GM12878 (cell line): Measurements from ENCODE around the gene AP1B1. TPM values are rescaled to one million over a fixed set of nuclear protein-coding genes. Genes with fewer than 3 reads are reported as not detected.

Experiments used
- ATAC-seq: fragments of 200-7000 bp; cut with Tn5 transposase; 3 replicates; pipeline ENCODE4 v1.9.1; 2020; ENCODE audit warnings: mild to moderate bottlenecking, moderate library complexity
- BruUV-seq: library from RNA; stranded (reverse); fragments of 400-500 nt; replicated peaks from 2 replicates; lab custom pipeline; 2021; lab: Mats Ljungman, UMichigan
- CTCF ChIA-PET: fragments of 300-600 bp; sonication (Branson Sonifier 250); formaldehyde crosslinking; extraction: SDS; loops from one replicate; lab custom pipeline; 2021; ENCODE audit warnings: inconsistent platforms; lab: Yijun Ruan, JAX
- POLR2A ChIA-PET: fragments of 350-600 bp; formaldehyde crosslinking; extraction: SDS; loops from one replicate; lab custom pipeline; 2021; ENCODE audit warnings: inconsistent platforms; lab: Charles Lee
- RAD21 ChIA-PET: fragments of 300-600 bp; sonication (Branson Sonifier 250); formaldehyde crosslinking; loops from one replicate; lab custom pipeline; 2023; ENCODE audit warnings: antibody characterized with exemption; ENCODE audit not compliant: unreplicated experiment; lab: Charles Lee
- SMC1A ChIA-PET: fragments of 300-600 bp; sonication (Branson Sonifier 250); formaldehyde crosslinking; loops from one replicate; lab custom pipeline; 2023; ENCODE audit not compliant: unreplicated experiment, uncharacterized antibody; lab: Charles Lee
- DNase-seq: peaks from one replicate; pipeline ENCODE4 v3.0.0-alpha.2; 2011; ENCODE audit warnings: low read depth, low spot score
- FAIRE-seq: peaks from 3 replicates; lab custom pipeline; 2011; peaks lifted over from hg19 to GRCh38; lab: Jason Lieb, UNC
- H2AFZ ChIP-seq: 2 replicates; pipeline ENCODE4 v1.6.0; 2011; ENCODE audit warnings: low read depth, low read length, control low read depth; ENCODE audit not compliant: control insufficient read depth
- H3K27ac ChIP-seq: 2 replicates; pipeline ENCODE4 v1.5.1; 2011; ENCODE audit warnings: control low read depth; ENCODE audit not compliant: control insufficient read depth, insufficient read depth
- H3K27me3 ChIP-seq, 2 experiments: replicated peaks in 1 of 2; 2 replicates each; pipeline versions ENCODE4 v1.6.0 to v1.6.1; 2011; ENCODE audit warnings: low read length in 1 of 2; ENCODE audit not compliant: control insufficient read depth in 2 of 2, insufficient read depth in 2 of 2
- H3K36me3 ChIP-seq, 2 experiments: 2 replicates each; pipeline ENCODE4 v1.5.1; 2011; ENCODE audit warnings: low read length in 1 of 2; ENCODE audit not compliant: control insufficient read depth in 2 of 2, insufficient read depth in 2 of 2
- H3K4me1 ChIP-seq: 2 replicates; pipeline ENCODE4 v1.6.1; 2011; ENCODE audit warnings: mild to moderate bottlenecking, low read length, moderate library complexity, mixed read lengths; ENCODE audit not compliant: control insufficient read depth, insufficient read depth
- H3K4me2 ChIP-seq: 2 replicates; pipeline ENCODE4 v1.6.0; 2011; ENCODE audit warnings: control low read depth; ENCODE audit not compliant: control insufficient read depth, insufficient read depth
- H3K4me3 ChIP-seq: fragments of 200-600 bp; sonication (generic); 2 replicates; pipeline ENCODE4 v1.5.1; 2016
- H3K79me2 ChIP-seq: 2 replicates; pipeline ENCODE4 v1.6.0; 2011; ENCODE audit warnings: low read length; ENCODE audit not compliant: control insufficient read depth, insufficient read depth
- H3K9ac ChIP-seq: 2 replicates; pipeline ENCODE4 v1.8.0; 2011; ENCODE audit warnings: low read length, control low read depth, mixed read lengths; ENCODE audit not compliant: control insufficient read depth, insufficient read depth
- H3K9me3 ChIP-seq: replicated peaks from 3 replicates; pipeline ENCODE4 v1.5.1; 2011; ENCODE audit warnings: mild to moderate bottlenecking, low read length; ENCODE audit not compliant: control insufficient read depth, insufficient read depth
- H4K20me1 ChIP-seq: 2 replicates; pipeline ENCODE4 v1.6.0; 2011; ENCODE audit not compliant: control insufficient read depth, insufficient read depth
- CBX5 ChIP-seq: sonication (generic); IDR thresholded peaks from 2 replicates; pipeline ENCODE4 v1.6.1; 2016; ENCODE audit warnings: low read depth, moderate library complexity, mild to moderate bottlenecking, inconsistent platforms
- EP300 ChIP-seq, 2 experiments: fragments of 150-350 bp in 1 of 2; IDR thresholded peaks; 2 replicates each; pipeline ENCODE4 v1.6.1; 2011 to 2012; ENCODE audit warnings: low read depth in 2 of 2, low read length in 2 of 2, borderline replicate concordance in 1 of 2, improper control_type of control experiment in 1 of 2, inconsistent platforms in 1 of 2; ENCODE audit not compliant: control insufficient read depth in 1 of 2
- ESRRA ChIP-seq: IDR thresholded peaks from 2 replicates; pipeline ENCODE4 v1.6.1; 2012; ENCODE audit warnings: mild to moderate bottlenecking, low read length, improper control_type of control experiment
- EZH2 ChIP-seq: IDR thresholded peaks from 2 replicates; pipeline ENCODE4 v1.6.1; 2012; ENCODE audit warnings: low read depth, mild to moderate bottlenecking, control low read depth, inconsistent platforms, low read length, borderline replicate concordance; ENCODE audit not compliant: control insufficient read depth
- NFIC ChIP-seq: IDR thresholded peaks from 2 replicates; pipeline ENCODE4 v1.6.1; 2012; ENCODE audit warnings: low read depth, mild to moderate bottlenecking, inconsistent platforms, low read length, moderate library complexity
- PAX5 ChIP-seq: IDR thresholded peaks from 2 replicates; pipeline ENCODE4 v1.6.1; 2011; ENCODE audit warnings: low read depth, low read length, borderline replicate concordance
- RAD21 ChIP-seq: IDR thresholded peaks from 2 replicates; pipeline ENCODE4 v1.6.1; 2011; ENCODE audit warnings: mild to moderate bottlenecking, low read depth, low read length, moderate library complexity; ENCODE audit not compliant: insufficient read depth
- TAF1 ChIP-seq: IDR thresholded peaks from 2 replicates; pipeline ENCODE4 v1.6.1; 2011; ENCODE audit warnings: mild to moderate bottlenecking, low read depth, low read length, borderline replicate concordance
- TCF12 ChIP-seq: IDR thresholded peaks from 2 replicates; pipeline ENCODE4 v1.6.1; 2011; ENCODE audit warnings: low read depth, mild to moderate bottlenecking, low read length
- YBX1 ChIP-seq: fragments of 450-650 bp; IDR thresholded peaks from 2 replicates; pipeline ENCODE4 v1.6.1; 2016; ENCODE audit warnings: antibody characterized with exemption
- ZBTB33 ChIP-seq: fragments of 450-650 bp; IDR thresholded peaks from 2 replicates; pipeline ENCODE4 v1.6.1; 2017; ENCODE audit warnings: mild to moderate bottlenecking
- ZNF592 ChIP-seq: fragments of 450-650 bp; IDR thresholded peaks from 2 replicates; pipeline ENCODE4 v1.6.1; 2017; ENCODE audit warnings: mild to moderate bottlenecking, moderate library complexity
- WGBS: methylation state at CpG from one replicate; pipeline ENCODE4 v1.1.6; 2016; ENCODE audit warnings: low lambda C conversion rate; ENCODE audit not compliant: insufficient replicate concordance, insufficient coverage; ENCODE audit errors: missing lambda C conversion rate; 5-methylcytosine and 5-hydroxymethylcytosine counted together
- in situ Hi-C: fragments of 300-500 bp; cut with MboI; formaldehyde crosslinking; loops from 9 replicates; pipeline ENCODE4 v1.14.3; 2018; ENCODE audit warnings: mixed read lengths
- intact Hi-C: fragments of 100-400 bp; cut with micrococcal nuclease; formaldehyde crosslinking; loops from one replicate; pipeline ENCODE4 v1.14.2; 2022; ENCODE audit not compliant: unreplicated experiment
- polyA plus RNA-seq, 11 experiments: library from polyadenylated mRNA; depleted of rRNA in 4 of 11; unstranded in 6 of 11; stranded (reverse) in 5 of 11; fragments of >200 nt; fragmentation: Nextera tagmentation in 4 of 11; fragmentation: Illumina TruSeq in 1 of 11; extraction: Ambion mirVana in 4 of 11; extraction: Trizol in 1 of 11; gene quantifications; 1 replicate in 1 of 11; 2 replicates in 10 of 11; pipeline versions ENCODE4 v1.2.1 to v1.2.3, GENCODE V29; 2011 to 2016; ENCODE audit warnings: inconsistent platforms in 2 of 11, missing spikeins in 2 of 11, low read depth in 1 of 11
- total RNA-seq, 4 experiments: library from RNA; depleted of rRNA in 3 of 4; stranded (reverse); fragments of >200 nt in 3 of 4; fragmentation: Illumina TruSeq in 1 of 4; extraction: Trizol in 1 of 4; gene quantifications; 2 replicates each; pipeline versions ENCODE4 v1.2.1 to v1.2.3, GENCODE V29; 2013 to 2021

AP1B1 gene
- total and polyA plus RNA-seq, 10 of the 15 experiments (the other 5 are each of a cell fraction or from before 2014, with no cell fraction given), result 2.1 to 98.6 (median 57.8) TPM

- Histone ChIP-seq H3K27me3 (no peaks in the 10 kb centered on the region), H3K4me1 (no peaks in the 10 kb centered on the region), H3K4me3 (no peak overlapping the region), H3K9me3 (no peaks in the 10 kb centered on the region), H3K79me2 (no peaks in the 10 kb centered on the region), H3K4me2 (no peak overlapping the region), H4K20me1 (no peaks in the 10 kb centered on the region), H3K27ac (no peak overlapping the region), H3K9ac (no peak overlapping the region), H2AFZ (no peak overlapping the region), H3K36me3 (peaks cover 28 to 53% of the 10 kb centered on the region in 2 experiments; a peak in 3 of 4 replicates)
- no peak for TF ChIP-seq TCF12
- no peak for TF ChIP-seq RAD21
- no peak for TF ChIP-seq EZH2
- TF ChIP-seq YBX1, result no peak
- TF ChIP-seq NFIC, result no peak
- POLR2A ChIA-PET, result no interaction called here
- RAD21 ChIA-PET, result no interaction called here
- BruUV-seq, result no TSS peak
- SMC1A ChIA-PET, result no interaction called here
- DNase-seq (no peak), ATAC-seq (no peak), FAIRE-seq (no peak)
- in situ Hi-C loops (no loop called here), intact Hi-C loops (no loop called here)
- CTCF ChIA-PET, result no interaction called here
- 92% methylated on average over 9 of the region's 9 CpGs for WGBS
Measured at GRCh38 chr22:29352778-29353177, 35.6 kb downstream of the AP1B1 start.

GRCh38 chr22:29351891-29352290 is 36.5 kb downstream of the AP1B1 start:
- no peaks in the 10 kb centered on the region for H3K27me3 ChIP-seq
- no peaks in the 10 kb centered on the region for H4K20me1 ChIP-seq
- CTCF ChIA-PET, result interaction anchor here (0.6 kb wide), 1 partner anchor 719 kb away, joined by 3 read pairs; no protein-coding TSS in a partner anchor
- FAIRE-seq (no peak), ATAC-seq (no peak), DNase-seq (no peak)
- no peak overlapping the region for H3K4me2 ChIP-seq
- POLR2A ChIA-PET, result no interaction called here
- H3K4me1 ChIP-seq, result no peaks in the 10 kb centered on the region
- SMC1A ChIA-PET, result no interaction called here
- peaks cover 28 to 56% of the 10 kb centered on the region in 2 experiments for H3K36me3 ChIP-seq
- RAD21 ChIA-PET, result no interaction called here
- H3K27ac ChIP-seq, result no peak overlapping the region
- H3K9ac ChIP-seq, result no peak overlapping the region
- H3K4me3 ChIP-seq, result no peak overlapping the region
- no peak overlapping the region for H2AFZ ChIP-seq
- H3K79me2 ChIP-seq, result no peaks in the 10 kb centered on the region
- BruUV-seq, result no TSS peak
- in situ Hi-C loops (no loop called here), intact Hi-C loops (no loop called here)
- 93% methylated on average over 9 of the region's 9 CpGs for WGBS
- no peaks in the 10 kb centered on the region for H3K9me3 ChIP-seq
- TF ChIP-seq ESRRA, result no peak
- TF ChIP-seq CBX5, result no peak
- no peak for TF ChIP-seq TAF1
- no peak for TF ChIP-seq ZBTB33
- TF ChIP-seq PAX5, result no peak
- no peak for TF ChIP-seq NFIC
- no peak for TF ChIP-seq EP300 (IDR thresholded peaks at IDR 0.05; ENCODE audit: borderline replicate concordance in 1 of 2, control insufficient read depth in 1 of 2, low read depth in 2 of 2, low read length in 2 of 2)
- TF ChIP-seq ZNF592, result no peak
